Measurements from ENCODE around the gene STX7.

The STX7 gene

DNA sequence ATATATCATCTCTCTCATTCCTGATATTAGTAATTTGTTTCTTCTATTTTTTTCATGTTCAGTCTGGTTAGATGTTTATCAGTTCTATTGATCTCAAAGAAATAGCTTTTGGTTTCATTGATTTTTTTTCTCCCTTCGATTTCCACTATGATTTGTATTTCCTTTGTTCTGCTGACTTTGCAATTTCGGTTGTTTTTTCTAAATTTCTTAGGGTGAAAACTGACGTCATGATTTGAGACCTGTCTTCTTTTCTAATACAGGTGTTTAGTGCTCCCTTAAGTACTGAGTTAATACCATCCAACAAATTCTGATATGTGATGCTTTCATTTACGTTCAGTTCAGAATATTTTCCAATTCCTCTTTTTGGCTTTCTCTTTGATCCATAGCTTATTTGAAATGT, 25.2 kb downstream of the STX7 start:
- H3K36me3 ChIP-seq (ENCODE audit: insufficient read depth, low read length) = no peaks in the 10 kb centered on the region
- H3K4me1 ChIP-seq (ENCODE audit: insufficient read depth, low read length) = peaks cover 56% of the 10 kb centered on the region
- no peak overlapping the region for H3K4me3 ChIP-seq (ENCODE audit: low read depth in 1 of 2, low read length in 2 of 2)
- H3K9ac ChIP-seq (ENCODE audit: low read length) = no peak overlapping the region
- H3K27ac ChIP-seq (ENCODE audit: low read depth, low read length) = no peak overlapping the region
- H3K27me3 ChIP-seq (ENCODE audit: control insufficient read depth in 1 of 2, insufficient read depth in 2 of 2, low read length in 2 of 2) = no peaks in the 10 kb centered on the region
- no peaks in the 10 kb centered on the region for H3K9me3 ChIP-seq (ENCODE audit: low read length)

DNA sequence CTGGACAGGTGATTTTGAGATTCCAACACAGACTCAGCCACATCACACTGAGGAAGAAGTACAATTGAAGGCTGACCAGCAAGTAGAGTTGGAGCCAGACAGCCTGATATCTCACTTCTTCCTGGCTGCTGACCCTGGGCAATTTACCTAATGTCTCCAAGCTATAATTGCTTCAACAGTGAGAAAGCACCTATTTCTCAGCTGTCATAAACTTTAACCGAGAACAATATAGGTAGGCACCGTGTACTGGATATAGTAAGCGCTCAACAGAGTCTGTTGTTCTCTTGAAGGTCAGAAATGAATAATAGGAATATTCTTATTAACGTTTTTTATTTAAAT, 28.3 kb downstream of the STX7 start:
- Histone ChIP-seq H3K36me3 (ENCODE audit: insufficient read depth, low read length) (no peaks in the 10 kb centered on the region), H3K9ac (ENCODE audit: low read length) (no peak overlapping the region), H3K9me3 (ENCODE audit: low read length) (no peaks in the 10 kb centered on the region), H3K4me1 (ENCODE audit: insufficient read depth, low read length) (peaks cover 41% of the 10 kb centered on the region), H3K4me3 (ENCODE audit: low read depth in 1 of 2, low read length in 2 of 2) (no peak overlapping the region), H3K27ac (ENCODE audit: low read depth, low read length) (no peak overlapping the region), H3K27me3 (ENCODE audit: control insufficient read depth in 1 of 2, insufficient read depth in 2 of 2, low read length in 2 of 2) (no peaks in the 10 kb centered on the region)

- Histone ChIP-seq H3K27ac (ENCODE audit: low read depth, low read length) (no peak overlapping the region), H3K9ac (ENCODE audit: low read length) (no peak overlapping the region), H3K4me3 (ENCODE audit: low read depth in 1 of 2, low read length in 2 of 2) (no peak overlapping the region)
Observed at GRCh38 chr6:132483779-132484679, 28.9 kb downstream of the STX7 start.

GRCh38 chr6:132482581-132482980, 30.3 kb downstream of the STX7 start:
- no peak overlapping the region for H3K27ac ChIP-seq (ENCODE audit: low read depth, low read length)
- no peaks in the 10 kb centered on the region for H3K36me3 ChIP-seq (ENCODE audit: insufficient read depth, low read length)
- H3K27me3 ChIP-seq (ENCODE audit: control insufficient read depth in 1 of 2, insufficient read depth in 2 of 2, low read length in 2 of 2) = no peaks in the 10 kb centered on the region
- H3K9ac ChIP-seq (ENCODE audit: low read length) = no peak overlapping the region
- peaks cover 43% of the 10 kb centered on the region for H3K4me1 ChIP-seq (ENCODE audit: insufficient read depth, low read length)
- no peak overlapping the region for H3K4me3 ChIP-seq (ENCODE audit: low read depth in 1 of 2, low read length in 2 of 2)
- H3K9me3 ChIP-seq (ENCODE audit: low read length) = no peaks in the 10 kb centered on the region

More at GRCh38 chr6:132483779-132484679, 28.9 kb downstream of the STX7 start:
- H3K9me3 ChIP-seq (ENCODE audit: low read length) = no peaks in the 10 kb centered on the region
- no peaks in the 10 kb centered on the region for H3K27me3 ChIP-seq (ENCODE audit: control insufficient read depth in 1 of 2, insufficient read depth in 2 of 2, low read length in 2 of 2)
- peaks cover 36% of the 10 kb centered on the region for H3K4me1 ChIP-seq (ENCODE audit: insufficient read depth, low read length)
- H3K36me3 ChIP-seq (ENCODE audit: insufficient read depth, low read length) = no peaks in the 10 kb centered on the region

DNA sequence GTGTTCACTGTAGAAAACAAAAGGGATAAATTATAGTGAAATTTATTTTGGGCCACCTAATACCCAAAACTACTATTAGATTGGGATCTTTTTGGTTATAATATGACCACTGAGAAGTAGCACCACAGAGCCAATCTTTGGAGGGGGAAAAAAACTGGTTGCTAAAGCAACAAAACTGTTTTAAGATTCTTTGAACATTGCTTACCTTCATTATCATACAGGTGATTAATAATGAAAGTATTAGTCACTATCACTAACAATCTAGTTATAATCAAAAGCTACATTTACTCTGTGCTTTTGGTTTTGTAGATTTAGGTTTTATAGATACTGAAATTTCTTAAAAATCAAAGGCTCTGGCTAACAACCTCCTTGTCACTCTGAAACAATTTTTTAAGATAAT, 31.7 kb downstream of the STX7 start:
- Histone ChIP-seq H3K27ac (ENCODE audit: low read depth, low read length) (no peak overlapping the region), H3K4me1 (ENCODE audit: insufficient read depth, low read length) (peaks cover 43% of the 10 kb centered on the region), H3K36me3 (ENCODE audit: insufficient read depth, low read length) (no peaks in the 10 kb centered on the region)

DNA sequence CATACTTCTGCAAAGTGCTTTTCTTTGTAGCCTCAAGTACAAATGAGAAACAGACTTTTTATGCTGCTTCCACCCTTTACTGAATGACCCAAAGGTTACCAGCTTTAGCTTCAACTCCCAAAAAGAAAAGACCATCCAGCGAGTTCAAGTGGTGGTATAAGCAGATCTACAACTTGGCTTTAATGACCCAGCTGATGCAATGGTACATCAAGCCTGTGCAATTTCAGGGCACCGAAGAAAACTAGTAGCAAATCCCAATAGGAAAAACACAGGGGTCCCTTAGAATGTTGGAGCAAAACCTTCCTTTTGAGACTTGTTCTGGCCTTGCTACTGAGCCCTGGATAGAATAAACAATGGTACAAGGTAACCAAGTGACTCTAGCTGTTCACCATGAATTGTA, 33.8 kb downstream of the STX7 start:
- no peaks in the 10 kb centered on the region for H3K27me3 ChIP-seq (ENCODE audit: control insufficient read depth in 1 of 2, insufficient read depth in 2 of 2, low read length in 2 of 2)
- no peaks in the 10 kb centered on the region for H3K36me3 ChIP-seq (ENCODE audit: insufficient read depth, low read length)
- H3K4me1 ChIP-seq (ENCODE audit: insufficient read depth, low read length) = peaks cover 37% of the 10 kb centered on the region
- H3K4me3 ChIP-seq (ENCODE audit: low read depth in 1 of 2, low read length in 2 of 2) = no peak overlapping the region
- no peak overlapping the region for H3K27ac ChIP-seq (ENCODE audit: low read depth, low read length)
- H3K9me3 ChIP-seq (ENCODE audit: low read length) = no peaks in the 10 kb centered on the region
- H3K9ac ChIP-seq (ENCODE audit: low read length) = no peak overlapping the region

More for the DNA sequence above, 31.7 kb downstream of the STX7 start:
- no peaks in the 10 kb centered on the region for H3K27me3 ChIP-seq (ENCODE audit: control insufficient read depth in 1 of 2, insufficient read depth in 2 of 2, low read length in 2 of 2)
- no peak overlapping the region for H3K9ac ChIP-seq (ENCODE audit: low read length)
- no peak overlapping the region for H3K4me3 ChIP-seq (ENCODE audit: low read depth in 1 of 2, low read length in 2 of 2)
- H3K9me3 ChIP-seq (ENCODE audit: low read length) = no peaks in the 10 kb centered on the region

- H3K27me3 ChIP-seq (ENCODE audit: control insufficient read depth in 1 of 2, insufficient read depth in 2 of 2, low read length in 2 of 2) = no peaks in the 10 kb centered on the region
- no peak overlapping the region for H3K4me3 ChIP-seq (ENCODE audit: low read depth in 1 of 2, low read length in 2 of 2)
- H3K4me1 ChIP-seq (ENCODE audit: insufficient read depth, low read length) = peaks cover 32% of the 10 kb centered on the region
- H3K27ac ChIP-seq (ENCODE audit: low read depth, low read length) = no peak overlapping the region
- H3K9ac ChIP-seq (ENCODE audit: low read length) = no peak overlapping the region
- H3K36me3 ChIP-seq (ENCODE audit: insufficient read depth, low read length) = no peaks in the 10 kb centered on the region
- H3K9me3 ChIP-seq (ENCODE audit: low read length) = no peaks in the 10 kb centered on the region
Observed at GRCh38 chr6:132478674-132479073, 34.2 kb downstream of the STX7 start.

DNA sequence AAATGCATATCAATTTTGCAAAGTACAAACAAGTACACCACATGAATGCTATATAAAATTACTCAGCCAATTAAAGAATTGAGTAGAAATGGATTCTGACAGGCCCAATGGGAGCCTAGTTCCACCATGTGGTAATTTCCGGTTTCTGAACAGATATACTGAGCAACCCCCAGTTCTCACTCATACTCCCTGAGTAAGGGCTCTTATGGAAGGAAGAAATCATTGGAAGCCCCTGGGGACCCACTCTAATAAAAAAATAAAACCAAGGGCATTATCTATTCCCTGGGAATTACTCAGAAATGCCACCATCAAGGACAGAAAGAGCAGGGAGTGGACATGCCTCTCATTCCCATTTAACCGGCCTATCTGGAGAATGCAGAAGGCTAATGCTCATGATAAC, 34.6 kb downstream of the STX7 start:
- Histone ChIP-seq H3K4me1 (ENCODE audit: insufficient read depth, low read length) (peaks cover 28% of the 10 kb centered on the region), H3K4me3 (ENCODE audit: low read depth in 1 of 2, low read length in 2 of 2) (no peak overlapping the region), H3K9me3 (ENCODE audit: low read length) (no peaks in the 10 kb centered on the region), H3K36me3 (ENCODE audit: insufficient read depth, low read length) (no peaks in the 10 kb centered on the region), H3K27me3 (ENCODE audit: control insufficient read depth in 1 of 2, insufficient read depth in 2 of 2, low read length in 2 of 2) (no peaks in the 10 kb centered on the region), H3K27ac (ENCODE audit: low read depth, low read length) (no peak overlapping the region), H3K9ac (ENCODE audit: low read length) (no peak overlapping the region)

DNA sequence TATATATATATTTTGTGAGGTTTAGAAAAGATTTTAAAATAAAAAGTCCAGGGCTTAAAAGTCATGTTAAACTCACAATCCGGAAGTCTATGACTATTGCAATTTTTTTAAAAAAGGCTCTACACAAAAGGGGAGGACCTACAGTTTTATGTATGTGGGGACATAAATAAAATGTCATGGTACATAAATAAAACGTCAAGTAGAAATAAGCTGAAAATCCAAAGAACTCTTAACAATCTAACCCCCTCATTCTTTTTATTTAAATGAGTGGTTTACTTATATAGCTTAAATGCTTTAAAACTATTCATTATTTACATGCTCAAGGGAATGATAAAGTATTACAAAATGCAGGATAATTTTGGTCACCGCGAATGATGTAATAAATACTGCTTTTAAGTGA, 36.2 kb downstream of the STX7 start:
- H3K27ac ChIP-seq (ENCODE audit: low read depth, low read length) = no peak overlapping the region
- no peaks in the 10 kb centered on the region for H3K36me3 ChIP-seq (ENCODE audit: insufficient read depth, low read length)
- H3K9me3 ChIP-seq (ENCODE audit: low read length) = no peaks in the 10 kb centered on the region
- H3K9ac ChIP-seq (ENCODE audit: low read length) = no peak overlapping the region
- no peaks in the 10 kb centered on the region for H3K27me3 ChIP-seq (ENCODE audit: control insufficient read depth in 1 of 2, insufficient read depth in 2 of 2, low read length in 2 of 2)
- no peak overlapping the region for H3K4me3 ChIP-seq (ENCODE audit: low read depth in 1 of 2, low read length in 2 of 2)
- peaks cover 12% of the 10 kb centered on the region for H3K4me1 ChIP-seq (ENCODE audit: insufficient read depth, low read length)

GRCh38 chr6:132475925-132476324, 37.0 kb downstream of the STX7 start:
- H3K27ac ChIP-seq (ENCODE audit: low read depth, low read length) = no peak overlapping the region
- peaks cover 7% of the 10 kb centered on the region for H3K4me1 ChIP-seq (ENCODE audit: insufficient read depth, low read length)
- no peaks in the 10 kb centered on the region for H3K27me3 ChIP-seq (ENCODE audit: control insufficient read depth in 1 of 2, insufficient read depth in 2 of 2, low read length in 2 of 2)
- H3K4me3 ChIP-seq (ENCODE audit: low read depth in 1 of 2, low read length in 2 of 2) = no peak overlapping the region
- peaks cover 6% of the 10 kb centered on the region for H3K36me3 ChIP-seq (ENCODE audit: insufficient read depth, low read length)
- no peak overlapping the region for H3K9ac ChIP-seq (ENCODE audit: low read length)
- no peaks in the 10 kb centered on the region for H3K9me3 ChIP-seq (ENCODE audit: low read length)

GRCh38 chr6:132471787-132472186, 41.1 kb downstream of the STX7 start:
- Histone ChIP-seq H3K9ac (ENCODE audit: low read length) (no peak overlapping the region), H3K36me3 (ENCODE audit: insufficient read depth, low read length) (peaks cover 33% of the 10 kb centered on the region), H3K27ac (ENCODE audit: low read depth, low read length) (no peak overlapping the region), H3K4me1 (ENCODE audit: insufficient read depth, low read length) (no peaks in the 10 kb centered on the region), H3K9me3 (ENCODE audit: low read length) (no peaks in the 10 kb centered on the region), H3K27me3 (ENCODE audit: control insufficient read depth in 1 of 2, insufficient read depth in 2 of 2, low read length in 2 of 2) (no peaks in the 10 kb centered on the region), H3K4me3 (ENCODE audit: low read depth in 1 of 2, low read length in 2 of 2) (no peak overlapping the region)

GRCh38 chr6:132466952-132467351, 46.0 kb downstream of the STX7 start:
- Histone ChIP-seq H3K27ac (ENCODE audit: low read depth, low read length) (no peak overlapping the region), H3K4me1 (ENCODE audit: insufficient read depth, low read length) (no peaks in the 10 kb centered on the region), H3K9me3 (ENCODE audit: low read length) (no peaks in the 10 kb centered on the region), H3K9ac (ENCODE audit: low read length) (no peak overlapping the region), H3K36me3 (ENCODE audit: insufficient read depth, low read length) (peaks cover 71% of the 10 kb centered on the region), H3K4me3 (ENCODE audit: low read depth in 1 of 2, low read length in 2 of 2) (no peak overlapping the region), H3K27me3 (ENCODE audit: control insufficient read depth in 1 of 2, insufficient read depth in 2 of 2, low read length in 2 of 2) (no peaks in the 10 kb centered on the region)
